ENCODE measurements around the gene CTSA. TPM values are rescaled to one million over a fixed set of nuclear protein-coding genes. Genes with fewer than 3 reads are reported as not detected.

CTSA gene
- total RNA-seq, 4 donors from 2014 or later: 20.6 to 66.9 (median 32.5) TPM

- no peak for DNase-seq
- intact Hi-C loops (cut with DNase I; ENCODE audit: low total_unique reads): no loop called here
- no peak for TF ChIP-seq CTCF (IDR thresholded peaks at IDR 0.05)
- no peak for TF ChIP-seq POLR2A (IDR thresholded peaks at IDR 0.05)
Measured at GRCh38 chr20:45918779-45919537, 27.8 kb downstream of the CTSA start.

GRCh38 chr20:45919542-45920399, 28.6 kb downstream of the CTSA start:
- H3K4me1 ChIP-seq: peaks cover 0 to 17% of the 10 kb centered on the region in 2 donors
- no peaks in the 10 kb centered on the region for H3K9me3 ChIP-seq
- no peak for TF ChIP-seq CTCF (IDR thresholded peaks at IDR 0.05)
- no peak for TF ChIP-seq POLR2A (IDR thresholded peaks at IDR 0.05)
- no peaks in the 10 kb centered on the region for H3K27me3 ChIP-seq
- no peak overlapping the region for H3K4me3 ChIP-seq
- intact Hi-C loops (cut with DNase I; ENCODE audit: low total_unique reads): no loop called here
- H3K36me3 ChIP-seq: no peaks in the 10 kb centered on the region
- H3K27ac ChIP-seq: peak overlapping the region; percentile 76 to 82
- peak; percentile 72 to 84 for DNase-seq

More at GRCh38 chr20:45918779-45919537, 27.8 kb downstream of the CTSA start:
- Histone ChIP-seq H3K27ac (peak overlapping the region; percentile 76 to 82), H3K36me3 (no peaks in the 10 kb centered on the region), H3K4me3 (no peak overlapping the region), H3K9me3 (no peaks in the 10 kb centered on the region), H3K4me1 (peaks cover 0 to 14% of the 10 kb centered on the region in 2 donors), H3K27me3 (no peaks in the 10 kb centered on the region)

GRCh38 chr20:45920462-45921336, 29.6 kb downstream of the CTSA start:
- H3K9me3 ChIP-seq: no peaks in the 10 kb centered on the region
- H3K4me1 ChIP-seq: peaks cover 0 to 17% of the 10 kb centered on the region in 2 donors
- DNase-seq: no peak
- no peaks in the 10 kb centered on the region for H3K27me3 ChIP-seq
- intact Hi-C loops (cut with DNase I; ENCODE audit: low total_unique reads): no loop called here
- no peaks in the 10 kb centered on the region for H3K36me3 ChIP-seq
- TF ChIP-seq CTCF (IDR thresholded peaks at IDR 0.05) (no peak), POLR2A (IDR thresholded peaks at IDR 0.05) (no peak)
- H3K27ac ChIP-seq: peak overlapping the region; percentile 76 to 82
- H3K4me3 ChIP-seq: no peak overlapping the region

- TF ChIP-seq CTCF (IDR thresholded peaks at IDR 0.05): no peak
- TF ChIP-seq POLR2A (IDR thresholded peaks at IDR 0.05): no peak
- no peaks in the 10 kb centered on the region for H3K9me3 ChIP-seq
- no peak overlapping the region for H3K4me3 ChIP-seq
- H3K36me3 ChIP-seq: no peaks in the 10 kb centered on the region
- H3K4me1 ChIP-seq: peaks cover 0 to 17% of the 10 kb centered on the region in 2 donors
- H3K27me3 ChIP-seq: no peaks in the 10 kb centered on the region
- intact Hi-C loops (cut with DNase I; ENCODE audit: low total_unique reads): no loop called here
- DNase-seq: no peak
- peak overlapping the region; percentile 76 to 82 for H3K27ac ChIP-seq
Measured at GRCh38 chr20:45921337-45922189, 30.4 kb downstream of the CTSA start.
